GM10847 (cell line): ENCODE measurements around the gene ZNF543.

Source experiments
- POLR2A ChIP-seq: IDR thresholded peaks from 2 replicates; pipeline ENCODE4 v1.6.1; 2011; ENCODE audit not compliant: insufficient read length; ENCODE audit errors: extremely low read depth

ZNF543 gene

DNA sequence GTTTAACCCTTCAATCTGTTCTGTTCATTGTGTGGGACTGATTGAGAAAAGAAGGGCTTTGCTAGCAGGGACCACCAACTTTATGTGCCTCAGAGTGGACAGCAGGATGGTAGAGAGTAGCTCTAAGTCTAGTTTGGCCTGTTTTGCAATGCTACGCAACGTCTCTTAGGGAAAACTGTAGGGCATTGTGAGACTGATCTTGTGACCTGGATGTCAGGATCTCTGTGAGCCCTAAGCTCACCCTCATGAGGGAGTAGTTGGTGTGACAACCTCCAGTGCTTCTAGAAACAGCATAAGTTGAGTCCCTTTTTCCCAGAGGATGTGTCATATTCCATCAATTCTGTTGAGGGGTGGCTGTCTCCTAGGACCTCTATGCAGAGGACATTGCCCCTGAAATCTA lies 9.5 kb upstream of the ZNF543 start:
- no peak for TF ChIP-seq POLR2A

DNA sequence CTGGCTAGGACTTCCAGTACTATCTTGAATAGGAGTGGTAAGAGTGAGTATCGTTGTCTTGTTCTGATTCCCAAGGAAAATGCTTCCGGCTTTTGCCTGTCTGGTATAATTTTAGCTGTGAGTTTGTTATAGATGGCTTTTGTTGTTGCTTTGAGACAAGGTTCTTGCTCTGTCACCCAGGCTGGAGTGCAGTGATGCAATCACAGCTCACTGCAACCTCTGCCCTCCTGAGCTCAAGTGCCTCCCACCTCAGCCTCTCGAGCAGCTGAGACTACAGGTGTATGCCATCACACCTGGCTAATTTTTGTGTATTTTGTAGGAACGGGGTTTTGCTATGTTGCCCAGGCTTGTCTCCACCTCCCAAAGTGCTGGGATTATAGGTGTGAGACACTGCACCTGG lies 6.1 kb upstream of the ZNF543 start:
- TF ChIP-seq POLR2A, result no peak

DNA sequence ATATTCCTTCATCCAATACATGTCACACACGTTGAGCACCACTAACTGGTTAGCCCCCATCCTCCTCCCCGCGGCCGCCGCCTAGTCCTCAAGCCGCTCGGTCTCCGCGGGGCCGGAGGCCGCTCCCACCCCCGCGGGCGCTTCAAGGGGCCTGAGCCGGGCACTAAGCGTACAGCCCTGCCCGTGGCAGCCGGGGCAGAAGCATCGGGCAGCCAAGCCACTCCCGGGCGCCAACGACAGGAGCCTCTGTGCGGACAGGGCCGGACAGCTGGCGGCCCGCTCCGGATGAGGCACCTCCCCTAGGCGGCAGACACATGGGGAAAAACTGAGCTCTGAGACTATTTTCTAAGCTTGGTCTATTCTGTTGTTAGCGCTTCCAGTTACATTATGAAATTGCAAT lies 2.8 kb upstream of the ZNF543 start:
- TF ChIP-seq POLR2A, result no peak

DNA sequence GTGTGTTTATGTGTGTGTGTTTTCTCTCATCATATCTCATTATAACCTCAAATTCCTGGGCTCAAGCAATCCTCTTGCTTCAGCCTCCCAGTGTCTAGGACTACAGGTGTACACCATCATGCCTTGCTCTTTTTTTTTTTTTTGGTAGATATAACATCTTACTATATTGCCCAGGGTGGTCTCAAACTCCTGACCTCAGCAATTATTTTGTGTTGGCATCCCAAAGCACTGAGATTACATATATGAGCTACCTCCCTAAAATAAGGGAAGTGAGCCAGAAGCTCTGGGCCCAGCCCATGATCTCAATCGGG lies 448 bp upstream of the ZNF543 start:
- TF ChIP-seq POLR2A, result no peak

DNA sequence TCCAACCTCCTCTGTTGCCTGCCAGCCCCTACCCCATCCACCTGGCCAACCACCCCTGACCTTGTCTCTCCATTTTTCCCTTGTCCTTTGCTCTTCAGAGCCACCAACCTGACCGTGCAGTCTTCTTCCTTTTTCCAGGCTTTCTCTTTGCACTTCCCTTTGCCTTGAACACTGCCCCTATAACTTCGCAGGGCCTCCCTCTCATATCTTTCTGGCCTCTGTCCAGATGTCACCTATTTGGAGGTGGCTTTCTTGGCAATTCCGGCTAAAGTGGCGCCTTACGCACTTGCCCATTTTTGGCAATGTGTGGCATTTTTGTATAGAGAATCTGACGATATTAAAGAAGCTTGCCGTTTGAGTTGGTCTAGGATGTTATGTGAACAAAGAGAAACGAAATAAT lies 844 bp downstream of the ZNF543 start:
- TF ChIP-seq POLR2A, result no peak

DNA sequence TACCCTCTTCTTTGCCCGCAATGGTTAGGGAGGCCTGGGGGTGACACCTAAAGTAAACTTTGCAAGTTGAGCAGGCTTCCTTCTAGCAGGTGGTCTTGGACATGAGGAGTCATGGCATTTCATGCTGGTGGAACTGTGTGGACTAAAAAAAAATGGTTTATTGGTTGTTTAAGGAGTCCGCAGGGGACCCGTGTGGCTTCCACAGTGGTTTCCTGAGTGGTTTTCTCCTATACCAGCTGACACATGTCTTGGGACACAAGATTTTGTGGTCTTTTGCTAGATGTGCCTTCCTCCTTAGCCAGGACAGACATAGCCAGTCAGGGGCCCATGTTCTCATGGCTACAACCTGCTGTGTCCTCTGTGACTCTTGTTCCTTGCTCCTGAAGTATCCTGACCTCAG lies 1.5 kb downstream of the ZNF543 start:
- TF ChIP-seq POLR2A, result no peak

DNA sequence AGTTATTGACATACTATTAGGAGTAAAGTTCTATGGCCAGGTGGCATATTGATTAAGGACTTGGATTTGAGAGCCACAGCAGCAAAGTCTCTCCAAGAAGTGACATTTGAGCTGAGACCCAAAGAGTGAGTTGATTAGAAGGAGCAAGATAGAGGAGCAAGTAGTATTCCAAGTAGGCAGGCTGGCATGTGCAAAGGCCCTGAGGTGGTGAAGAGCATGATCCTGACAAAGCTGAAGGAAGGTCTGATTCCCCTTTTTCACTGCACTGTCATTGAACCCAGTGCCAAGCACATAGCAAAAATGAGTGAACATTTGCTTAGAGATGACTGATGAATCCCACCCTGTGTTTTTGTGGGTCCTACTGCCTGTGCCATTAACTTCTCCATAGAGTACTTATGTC lies 4.7 kb downstream of the ZNF543 start:
- TF ChIP-seq POLR2A, result no peak

DNA sequence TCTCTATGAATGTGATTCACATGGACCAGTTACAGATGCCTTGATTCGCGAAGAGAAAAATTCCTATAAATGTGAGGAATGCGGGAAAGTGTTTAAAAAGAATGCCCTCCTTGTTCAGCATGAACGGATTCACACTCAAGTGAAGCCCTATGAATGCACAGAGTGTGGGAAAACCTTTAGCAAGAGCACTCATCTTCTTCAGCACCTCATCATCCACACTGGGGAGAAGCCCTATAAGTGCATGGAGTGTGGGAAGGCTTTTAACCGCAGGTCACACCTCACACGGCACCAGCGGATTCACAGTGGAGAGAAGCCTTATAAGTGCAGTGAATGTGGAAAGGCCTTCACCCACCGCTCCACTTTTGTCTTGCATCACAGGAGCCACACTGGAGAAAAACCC lies 7.7 kb downstream of the ZNF543 start:
- TF ChIP-seq POLR2A, result no peak

DNA sequence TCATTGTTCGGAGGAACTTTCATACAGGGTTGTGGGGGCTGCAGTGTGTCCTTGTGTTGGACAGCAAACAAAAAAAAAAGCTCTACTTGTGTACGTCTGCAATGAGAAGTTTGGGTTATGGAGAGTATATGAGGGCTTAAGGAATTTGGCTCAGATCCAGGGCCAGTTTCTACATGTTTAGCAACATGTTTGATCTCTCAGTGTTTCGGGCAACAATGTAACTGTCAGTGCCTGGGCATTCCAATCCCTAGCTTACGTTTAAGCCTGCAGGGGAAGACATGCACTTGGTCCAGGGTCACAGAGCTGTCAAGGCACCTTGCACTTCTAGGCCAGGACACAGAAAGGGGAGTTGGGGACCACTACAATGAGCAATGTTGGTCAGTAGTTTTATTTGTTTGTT lies 13.9 kb downstream of the ZNF543 start:
- no peak for TF ChIP-seq POLR2A

DNA sequence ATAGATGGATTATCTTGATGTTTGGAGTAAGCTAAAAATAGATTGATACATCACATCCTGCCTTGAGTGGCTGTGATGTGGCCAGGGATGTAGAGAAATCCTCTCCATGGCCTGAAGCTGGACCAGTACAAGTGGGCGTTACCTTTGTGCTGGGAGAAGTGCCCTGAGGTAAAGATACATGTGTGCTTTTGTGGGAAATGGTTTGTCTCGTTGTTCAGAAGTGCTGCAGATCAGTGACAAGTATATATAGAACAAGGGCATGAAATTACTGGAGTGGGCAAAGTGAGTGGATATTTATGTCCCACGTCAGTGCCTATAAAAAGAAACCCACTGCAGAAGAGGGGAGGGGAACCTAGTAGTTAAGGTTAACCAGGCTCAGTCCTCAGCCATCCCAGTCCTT lies 18.6 kb downstream of the ZNF543 start:
- no peak for TF ChIP-seq POLR2A

DNA sequence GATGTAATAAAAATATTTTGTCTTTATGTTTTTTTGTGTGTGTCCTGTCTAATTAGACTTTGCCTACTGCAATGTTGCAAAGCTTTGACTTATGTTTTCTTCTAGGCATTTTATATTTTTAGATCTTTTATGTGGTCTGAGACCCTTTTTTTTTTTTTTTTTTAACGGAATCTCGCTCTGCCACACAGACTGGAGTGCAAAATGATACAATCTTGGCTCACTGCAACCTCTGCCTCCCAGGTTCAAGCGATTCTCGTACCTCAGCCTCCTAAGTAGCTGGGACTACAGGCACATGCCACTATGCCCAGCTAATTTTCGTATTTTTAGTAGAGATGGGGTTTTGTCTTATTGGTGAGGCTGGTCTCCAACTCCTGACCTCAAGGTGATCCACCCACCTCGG lies 22.3 kb downstream of the ZNF543 start:
- no peak for TF ChIP-seq POLR2A

DNA sequence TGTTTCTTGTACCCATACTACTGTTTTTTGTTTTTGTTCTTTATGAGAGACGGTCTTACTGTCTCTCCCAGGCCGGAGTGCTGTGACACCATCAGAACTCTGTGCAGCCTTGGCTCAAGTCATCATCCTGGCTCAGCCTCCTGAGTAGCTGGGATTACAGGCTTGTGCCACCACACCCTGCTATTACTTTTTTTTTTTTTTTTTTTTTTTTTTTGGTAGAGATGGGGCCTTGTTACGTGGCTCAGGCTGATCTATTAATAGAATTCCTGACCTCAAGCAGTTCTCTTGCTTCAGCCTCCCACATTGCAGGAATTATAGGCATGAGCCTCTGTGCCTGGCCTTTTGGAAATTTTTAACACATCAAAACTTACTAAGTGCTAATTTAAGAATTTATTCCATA lies 27.9 kb downstream of the ZNF543 start:
- no peak for TF ChIP-seq POLR2A

DNA sequence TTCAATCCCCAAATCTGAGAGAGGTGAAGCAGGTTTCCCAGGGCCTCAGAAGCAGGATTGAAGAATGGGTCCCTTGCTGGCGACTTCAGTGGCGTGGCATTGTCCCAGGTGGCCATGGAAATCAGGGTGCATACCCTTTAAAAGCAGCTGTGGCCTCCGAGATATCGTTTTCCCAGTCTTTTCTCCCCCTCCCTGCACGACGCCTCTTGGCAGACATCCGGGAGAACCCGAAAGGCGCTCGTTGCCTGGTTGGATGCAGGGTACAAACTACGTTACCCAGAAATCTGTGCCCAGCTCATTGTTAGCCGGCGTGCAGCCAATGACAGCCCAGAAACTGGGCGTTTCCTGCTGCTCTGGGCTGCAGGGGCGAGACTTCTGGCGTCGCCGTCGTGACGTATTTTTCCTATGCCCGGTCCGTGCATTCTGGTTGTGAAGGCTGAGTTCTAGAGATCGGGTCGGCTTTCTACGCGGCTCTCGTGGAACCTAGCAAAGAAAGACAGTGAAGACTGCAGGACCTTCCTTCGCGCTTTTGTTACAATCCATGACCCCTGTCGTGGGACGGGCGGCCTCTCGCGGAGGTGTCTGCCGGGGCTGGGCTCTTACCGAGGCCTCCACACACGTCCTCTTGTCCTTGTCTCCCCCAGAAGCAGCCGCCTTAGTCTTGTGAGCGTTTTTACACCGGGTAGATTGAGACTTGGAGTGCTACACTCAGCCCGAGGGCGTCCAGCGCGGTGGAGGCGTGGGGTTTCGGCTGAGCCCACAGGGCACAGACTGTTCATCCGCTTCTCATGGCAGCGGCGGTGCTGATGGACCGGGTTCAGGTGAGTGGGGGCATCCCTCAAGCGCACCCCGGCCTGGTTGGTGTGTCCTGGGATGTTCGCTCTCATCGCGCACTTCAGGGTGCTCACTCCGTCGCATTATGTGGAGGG lies 30.9 kb downstream of the ZNF543 start, which contains the start of gene ZNF304:
TSS of gene ZNF304 (plus strand) at position 395 of the 929 bp plus-strand sequence. CDS start at position 789, 394 bp downstream.
- TF ChIP-seq POLR2A, result peak; percentile 45

DNA sequence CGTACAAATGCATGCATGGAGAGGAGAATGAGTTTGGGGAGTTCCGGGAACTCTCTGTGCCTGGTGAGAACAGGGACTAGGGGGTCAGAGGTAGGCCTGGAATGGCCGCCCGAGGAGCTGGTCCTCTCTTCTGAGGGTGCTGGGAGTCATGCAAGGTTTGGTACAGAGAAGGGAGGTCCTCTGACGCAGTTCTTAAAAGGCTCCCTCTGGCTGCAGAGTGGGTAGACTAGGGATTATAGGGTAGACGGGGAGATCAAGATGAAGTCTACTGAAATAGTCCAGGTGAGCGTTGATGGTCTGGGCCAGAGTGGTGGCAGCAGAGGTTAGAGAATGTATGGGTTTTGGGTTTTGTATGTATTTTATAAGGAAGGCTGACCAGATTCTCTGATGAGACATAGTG lies 31.6 kb downstream of the ZNF543 start:
- TF ChIP-seq POLR2A, result no peak

DNA sequence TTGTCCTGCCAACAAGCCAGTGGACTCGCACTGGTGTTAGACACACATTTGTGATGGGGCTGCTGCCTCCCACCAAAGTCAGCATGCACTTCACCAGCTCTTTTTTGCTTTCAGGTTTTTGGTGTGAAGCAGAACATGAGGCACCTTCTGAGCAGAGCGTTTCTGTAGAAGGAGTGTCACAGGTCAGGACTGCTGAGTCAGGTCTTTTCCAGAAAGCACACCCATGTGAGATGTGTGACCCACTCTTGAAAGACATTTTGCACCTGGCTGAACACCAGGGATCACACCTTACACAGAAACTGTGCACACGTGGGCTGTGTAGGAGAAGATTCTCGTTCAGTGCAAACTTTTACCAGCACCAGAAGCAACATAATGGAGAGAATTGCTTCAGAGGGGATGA lies 35.6 kb downstream of the ZNF543 start:
- no peak for TF ChIP-seq POLR2A

DNA sequence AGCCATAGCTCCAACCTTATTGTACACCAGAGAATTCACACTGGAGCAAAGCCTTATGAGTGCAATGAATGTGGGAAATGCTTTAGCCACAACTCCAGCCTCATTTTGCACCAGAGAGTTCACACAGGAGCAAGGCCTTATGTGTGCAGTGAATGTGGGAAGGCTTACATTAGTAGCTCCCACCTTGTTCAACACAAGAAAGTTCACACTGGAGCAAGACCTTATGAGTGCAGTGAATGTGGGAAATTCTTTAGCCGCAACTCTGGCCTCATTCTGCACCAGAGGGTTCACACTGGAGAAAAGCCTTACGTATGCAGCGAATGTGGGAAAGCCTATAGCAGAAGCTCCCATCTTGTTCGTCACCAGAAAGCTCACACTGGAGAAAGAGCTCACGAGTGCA lies 37.1 kb downstream of the ZNF543 start:
- TF ChIP-seq POLR2A, result no peak

DNA sequence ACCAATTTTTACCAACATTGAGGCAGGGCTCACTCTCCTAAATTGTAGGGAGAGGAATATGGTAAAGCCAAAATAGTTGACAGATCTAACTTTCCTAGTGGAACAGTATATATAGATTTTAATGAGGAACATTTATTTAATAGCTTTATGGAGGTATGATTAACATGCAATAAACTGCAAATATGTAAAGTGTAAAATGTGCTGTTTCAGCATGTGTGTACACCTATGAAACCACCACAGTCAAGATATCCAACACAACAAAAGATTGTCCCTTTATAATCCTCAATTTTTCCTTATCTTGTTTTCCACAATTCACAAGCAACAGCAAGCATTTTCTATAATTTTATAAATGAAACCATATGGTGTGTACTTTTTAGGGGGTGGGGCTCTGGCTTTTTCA lies 39.0 kb downstream of the ZNF543 start:
- TF ChIP-seq POLR2A, result no peak
